GM19372 (cell line): ENCODE data around the gene ALG8.

Experiments used
- ATAC-seq: cut with Tn5 transposase; IDR thresholded peaks from one replicate; pipeline ENCODE4 v1.9.1; 2021; ENCODE audit warnings: mild to moderate bottlenecking, low read depth, moderate library complexity; ENCODE audit not compliant: unreplicated experiment

ALG8 gene

GRCh38 chr11:78161346-78161745 lies 21.9 kb upstream of the ALG8 start:
- ATAC-seq: no peak

GRCh38 chr11:78160557-78160956 lies 21.1 kb upstream of the ALG8 start:
- no peak for ATAC-seq

DNA sequence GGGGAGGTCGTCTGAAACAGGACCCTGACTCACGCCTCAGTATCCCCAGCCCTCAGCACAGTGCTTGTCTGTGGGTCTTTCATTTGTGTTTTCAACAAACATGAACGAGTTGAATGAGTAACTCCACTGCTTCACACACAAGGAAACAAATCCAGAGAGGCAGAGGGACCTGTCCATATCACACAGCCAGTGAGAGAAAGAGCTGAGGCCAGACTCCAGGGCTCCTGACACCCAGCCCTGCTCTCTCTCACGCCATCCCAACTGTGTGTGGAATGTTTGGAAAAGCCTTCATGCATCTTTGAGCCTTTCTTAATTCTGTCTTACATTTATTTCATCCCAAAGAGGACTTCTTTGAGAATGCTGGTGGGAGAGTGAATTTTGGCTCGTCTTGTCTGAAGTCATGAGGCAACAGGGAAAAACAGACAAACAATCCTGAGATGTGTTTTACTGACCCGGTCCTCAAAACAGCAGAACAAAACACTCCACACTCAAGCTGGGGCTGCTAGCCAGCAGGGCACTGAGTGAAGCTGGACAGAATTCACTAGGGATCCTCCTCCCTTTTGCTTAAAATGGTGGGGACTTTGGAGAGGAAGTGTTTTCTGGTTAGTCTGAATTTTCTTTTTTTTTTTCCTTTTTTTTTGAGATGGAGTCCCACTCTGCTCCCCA lies 19.7 kb upstream of the ALG8 start:
- no peak for ATAC-seq

GRCh38 chr11:78156127-78156844 lies 16.9 kb upstream of the ALG8 start:
- no peak for ATAC-seq

GRCh38 chr11:78151804-78152203 lies 12.4 kb upstream of the ALG8 start:
- ATAC-seq: no peak

- no peak for ATAC-seq
Measured at GRCh38 chr11:78150754-78151153, 11.3 kb upstream of the ALG8 start.

- no peak for ATAC-seq
Measured at GRCh38 chr11:78150346-78150745, 10.9 kb upstream of the ALG8 start.

DNA sequence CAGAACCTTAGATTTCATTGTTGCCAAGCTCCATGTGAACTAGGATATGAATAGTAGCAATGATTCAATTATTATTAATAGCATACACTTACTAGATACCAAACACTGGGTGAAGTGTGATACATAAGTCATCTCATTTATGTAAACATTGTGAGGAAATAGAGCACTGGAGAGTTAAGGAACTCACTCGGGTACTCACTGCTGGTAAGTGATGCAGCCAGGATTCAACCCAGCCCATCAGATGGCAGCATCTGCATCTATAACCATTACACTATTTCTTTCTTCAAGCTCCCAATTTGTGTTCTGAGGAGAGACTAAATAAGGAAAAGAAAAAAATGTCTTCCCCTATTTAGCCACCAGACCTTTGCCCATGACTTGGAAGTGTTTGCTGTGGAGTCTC lies 10.2 kb upstream of the ALG8 start:
- ATAC-seq: no peak

DNA sequence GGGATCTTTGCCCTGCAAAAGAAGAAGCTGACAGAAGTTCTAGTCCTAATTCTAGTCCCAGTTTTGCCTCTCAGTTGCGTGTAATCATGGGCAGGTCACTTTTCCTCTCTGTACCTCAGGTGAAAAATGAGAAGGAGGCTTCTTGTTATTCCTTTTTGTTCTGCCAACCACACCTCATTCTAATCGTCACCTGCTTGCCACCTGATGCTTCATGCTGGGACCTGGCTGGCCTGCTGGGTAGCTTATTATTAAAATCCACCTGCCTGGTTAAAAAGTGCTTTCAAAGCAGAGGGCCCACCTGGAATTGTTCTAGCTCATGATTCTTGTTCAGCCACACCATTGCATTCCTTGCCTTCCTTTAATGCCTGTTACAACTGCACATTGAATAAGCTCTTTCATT lies 8.4 kb upstream of the ALG8 start:
- no peak for ATAC-seq

- no peak for ATAC-seq
Measured at GRCh38 chr11:78145511-78146025, 6.1 kb upstream of the ALG8 start.

DNA sequence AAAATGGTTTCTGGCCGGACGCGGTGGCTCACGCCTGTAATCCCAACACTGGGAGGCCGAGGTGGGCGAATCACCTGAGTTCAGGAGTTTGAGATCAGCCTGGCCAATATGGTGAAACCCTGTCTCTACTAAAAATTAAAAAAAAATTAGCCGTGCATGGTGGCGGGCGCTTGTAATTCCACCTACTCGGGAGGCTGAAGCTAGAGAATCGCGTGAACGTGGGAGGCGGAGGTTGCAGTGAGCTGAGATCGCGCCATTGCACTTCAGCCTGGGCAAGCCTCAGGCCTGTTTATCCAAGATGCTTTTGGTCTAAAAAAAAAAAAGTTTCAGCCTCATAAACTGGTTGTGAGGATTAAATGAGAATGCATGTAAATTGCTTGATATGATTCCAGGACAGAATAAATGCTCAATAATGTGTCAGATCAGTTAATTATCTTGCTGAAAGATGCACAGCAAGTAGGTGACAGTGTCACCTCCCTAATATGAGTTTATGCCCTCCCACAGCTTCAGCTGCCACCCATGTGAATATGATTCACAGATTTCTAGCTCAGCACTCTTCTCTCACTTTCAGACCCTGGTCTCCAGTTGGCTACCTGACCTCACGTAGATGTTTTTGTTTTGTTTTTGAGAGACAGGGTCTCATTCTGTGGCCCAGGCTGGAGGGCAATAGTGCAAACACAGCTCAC lies 1.1 kb upstream of the ALG8 start:
- ATAC-seq: no peak

- peak; percentile 8 for ATAC-seq
Measured at GRCh38 chr11:78138694-78139421, 568 bp downstream of the ALG8 start.

DNA sequence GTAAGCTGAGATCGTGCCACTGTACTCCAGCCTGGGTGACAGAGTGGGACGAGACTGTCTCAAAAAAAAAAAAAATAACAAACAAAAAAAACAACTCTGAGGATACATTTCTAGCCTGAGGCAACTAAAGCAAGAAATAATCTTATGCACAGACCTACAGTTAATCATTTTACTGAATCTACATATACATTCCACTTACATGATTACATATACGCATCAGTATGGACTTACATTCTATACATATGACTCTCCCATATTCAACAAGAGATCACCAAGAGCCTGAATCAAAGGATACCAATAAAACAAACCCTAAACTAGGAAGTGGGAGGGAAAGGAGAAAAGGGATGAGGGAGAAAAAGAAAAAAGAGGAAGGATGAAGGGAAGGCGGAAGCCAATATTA lies 1.1 kb downstream of the ALG8 start:
- ATAC-seq: no peak

- ATAC-seq: no peak
Measured at GRCh38 chr11:78132475-78132874, 7.0 kb downstream of the ALG8 start.

GRCh38 chr11:78131956-78132355 lies 7.5 kb downstream of the ALG8 start:
- no peak for ATAC-seq

- ATAC-seq: no peak
Measured at GRCh38 chr11:78127403-78127802, 12.0 kb downstream of the ALG8 start.

- no peak for ATAC-seq
Measured at GRCh38 chr11:78112582-78113275, 26.7 kb downstream of the ALG8 start.

GRCh38 chr11:78111298-78111697 lies 28.1 kb downstream of the ALG8 start:
- ATAC-seq: no peak

- no peak for ATAC-seq
Measured at GRCh38 chr11:78110830-78111229, 28.6 kb downstream of the ALG8 start.

DNA sequence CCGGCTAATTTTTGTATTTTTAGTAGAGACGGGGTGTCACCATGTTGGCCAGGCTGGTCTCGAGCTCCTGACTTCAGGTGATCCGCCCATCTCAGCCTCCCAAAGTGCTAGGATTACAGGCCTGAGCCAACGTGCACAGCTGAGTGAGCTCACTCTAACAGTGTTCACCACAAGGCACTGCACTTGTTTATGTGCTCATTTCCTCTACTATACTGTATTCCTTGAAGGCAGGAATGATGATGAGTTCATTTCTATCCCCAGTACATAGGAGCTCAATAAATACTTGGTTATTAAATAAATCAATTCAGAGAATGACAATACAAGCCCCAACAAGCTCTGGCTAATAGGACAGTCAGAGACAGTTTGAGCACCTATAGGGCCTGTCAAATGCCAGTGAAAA lies 29.1 kb downstream of the ALG8 start:
- no peak for ATAC-seq
